GM23248 (cell line): Measurements from ENCODE around the gene CTNNA2. TPM values are rescaled to one million over a fixed set of nuclear protein-coding genes. Genes with fewer than 3 reads are reported as not detected.

ENCODE experiments used
- DNase-seq: peaks from one replicate; pipeline ENCODE4 v3.0.0-alpha.2; 2015
- H2AFZ ChIP-seq: fragments of 200-600 bp; sonication (generic); 2 replicates; pipeline ENCODE4 v1.6.1; 2016; ENCODE audit warnings: antibody characterized with exemption
- H3F3A ChIP-seq: fragments of 200-600 bp; sonication (generic); 2 replicates; pipeline ENCODE4 v1.6.1; 2016; ENCODE audit warnings: mild to moderate bottlenecking, antibody characterized with exemption, mixed run types; ENCODE audit not compliant: insufficient read depth
- H3K27ac ChIP-seq: fragments of 200-600 bp; sonication (generic); 2 replicates; pipeline ENCODE4 v1.5.1; 2016; ENCODE audit warnings: mild to moderate bottlenecking
- H3K27me3 ChIP-seq: fragments of 200-600 bp; sonication (generic); replicated peaks from 2 replicates; pipeline ENCODE4 v1.6.1; 2016; ENCODE audit warnings: mild to moderate bottlenecking; ENCODE audit not compliant: insufficient read depth
- H3K36me3 ChIP-seq: fragments of 200-600 bp; sonication (generic); 2 replicates; pipeline ENCODE4 v1.6.1; 2016; ENCODE audit warnings: low read depth, mild to moderate bottlenecking
- H3K4me1 ChIP-seq: fragments of 200-600 bp; sonication (generic); 2 replicates; pipeline ENCODE4 v1.6.1; 2016; ENCODE audit warnings: mild to moderate bottlenecking; ENCODE audit not compliant: insufficient read depth
- H3K4me2 ChIP-seq: fragments of 200-600 bp; sonication (generic); one replicate; pipeline ENCODE4 v1.6.1; 2016; ENCODE audit warnings: mild to moderate bottlenecking; ENCODE audit not compliant: unreplicated experiment
- H3K4me3 ChIP-seq: fragments of 200-600 bp; sonication (generic); 2 replicates; pipeline ENCODE4 v1.5.1; 2016; ENCODE audit warnings: mild to moderate bottlenecking
- H3K79me2 ChIP-seq: fragments of 200-600 bp; sonication (generic); 2 replicates; pipeline ENCODE4 v1.6.1; 2016; ENCODE audit warnings: mild to moderate bottlenecking; ENCODE audit not compliant: insufficient read depth
- H3K9ac ChIP-seq: fragments of 200-600 bp; sonication (generic); 2 replicates; pipeline ENCODE4 v1.6.1; 2016; ENCODE audit warnings: mild to moderate bottlenecking
- H3K9me2 ChIP-seq: fragments of 200-600 bp; sonication (generic); 2 replicates; pipeline ENCODE4 v1.6.1; 2016; ENCODE audit warnings: mixed run types, mild to moderate bottlenecking, moderate library complexity; ENCODE audit not compliant: insufficient read depth
- H3K9me3 ChIP-seq: fragments of 200-600 bp; sonication (generic); one replicate; pipeline ENCODE4 v1.6.1; 2017; ENCODE audit warnings: low read depth
- H4K20me1 ChIP-seq: fragments of 200-600 bp; sonication (generic); 2 replicates; pipeline ENCODE4 v1.6.0; 2016; ENCODE audit not compliant: insufficient read depth
- EZH2 ChIP-seq: fragments of 200-600 bp; sonication (generic); IDR thresholded peaks from 2 replicates; pipeline ENCODE4 v1.6.1; 2018; ENCODE audit warnings: antibody characterized with exemption, mild to moderate bottlenecking; ENCODE audit not compliant: insufficient read depth, poor library complexity, severe bottlenecking
- EZH2phosphoT487 ChIP-seq: fragments of 200-600 bp; sonication (generic); IDR thresholded peaks from 2 replicates; pipeline ENCODE4 v1.6.1; 2018; ENCODE audit warnings: antibody characterized with exemption, moderate library complexity, mild to moderate bottlenecking, low read depth; ENCODE audit not compliant: insufficient read depth
- WGBS, 2 experiments: methylation state at CpG; one replicate each; pipeline ENCODE4 v1.1.6; 2015 to 2017; ENCODE audit warnings: low lambda C conversion rate in 2 of 2, low coverage in 1 of 2; ENCODE audit errors: missing lambda C conversion rate in 2 of 2; 5-methylcytosine and 5-hydroxymethylcytosine counted together
- in situ Hi-C: fragments of 300-500 bp; cut with MboI; formaldehyde crosslinking; loops from 2 replicates; pipeline ENCODE4 v1.15.0; 2020
- polyA plus RNA-seq: library from polyadenylated mRNA; unstranded; fragments of >200 nt; fragmentation: Nextera tagmentation; extraction: Ambion mirVana; gene quantifications from 2 replicates; pipeline ENCODE4 v1.2.1, GENCODE V29; 2016
- total RNA-seq: library from RNA; depleted of rRNA; stranded (reverse); fragments of >200 nt; shearing (Covaris generic); gene quantifications from 2 replicates; pipeline ENCODE4 v1.2.3, GENCODE V29; 2014

The CTNNA2 gene
- total and polyA plus RNA-seq, 2 experiments from 2014 or later = not detected

- H3K36me3 ChIP-seq = no peaks in the 10 kb centered on the region
- no peak overlapping the region for H3K4me2 ChIP-seq
- TF ChIP-seq EZH2phosphoT487 (no peak), EZH2 (no peak)
- H3K79me2 ChIP-seq = no peaks in the 10 kb centered on the region
- 23 to 26% methylated on average over 3 of the region's 3 CpGs for WGBS, 2 experiments
- H4K20me1 ChIP-seq = no peaks in the 10 kb centered on the region
- peaks cover 5% of the 10 kb centered on the region for H3F3A ChIP-seq
- in situ Hi-C loops = no loop called here
- H3K9me2 ChIP-seq = no peaks in the 10 kb centered on the region
- H3K4me1 ChIP-seq = peaks cover 23% of the 10 kb centered on the region
- H2AFZ ChIP-seq = no peak overlapping the region
- no peak overlapping the region for H3K4me3 ChIP-seq
- DNase-seq = peak; percentile 48
- H3K27ac ChIP-seq = peak overlapping the region; percentile 68; the same call in 1 of the 2 replicates
- no peaks in the 10 kb centered on the region for H3K9me3 ChIP-seq
- no peak overlapping the region for H3K9ac ChIP-seq
- H3K27me3 ChIP-seq = no peaks in the 10 kb centered on the region
Observed at GRCh38 chr2:79721966-79722365, 209.1 kb downstream of the CTNNA2 start.

GRCh38 chr2:79723830-79724229 is 211.0 kb downstream of the CTNNA2 start:
- no peaks in the 10 kb centered on the region for H3K27me3 ChIP-seq
- H2AFZ ChIP-seq = peak overlapping the region; percentile 45; the same call in 1 of the 2 replicates
- 0 out of 2 replicates have a peak overlapping the region, but pooled peaks have one; percentile 17 for H3K9ac ChIP-seq
- H3K4me2 ChIP-seq = no peak overlapping the region
- no peak for TF ChIP-seq EZH2phosphoT487
- TF ChIP-seq EZH2 = no peak
- H3K9me2 ChIP-seq = no peaks in the 10 kb centered on the region
- H3K9me3 ChIP-seq = no peaks in the 10 kb centered on the region
- 5 to 6% methylated on average over 2 of the region's 2 CpGs for WGBS, 2 experiments
- H3K27ac ChIP-seq = peak overlapping the region; percentile 81
- H4K20me1 ChIP-seq = no peaks in the 10 kb centered on the region
- peaks cover 5% of the 10 kb centered on the region for H3F3A ChIP-seq
- H3K4me3 ChIP-seq = no peak overlapping the region
- peak; percentile 90 for DNase-seq
- peaks cover 16% of the 10 kb centered on the region for H3K4me1 ChIP-seq
- H3K79me2 ChIP-seq = no peaks in the 10 kb centered on the region
- H3K36me3 ChIP-seq = no peaks in the 10 kb centered on the region
- in situ Hi-C loops = no loop called here

GRCh38 chr2:79729532-79729931 is 216.7 kb downstream of the CTNNA2 start:
- no peak for TF ChIP-seq EZH2
- H3K27me3 ChIP-seq = no peaks in the 10 kb centered on the region
- H3K9me3 ChIP-seq = no peaks in the 10 kb centered on the region
- 0 to 3% methylated on average over 1 of the region's 1 CpG for WGBS, 2 experiments
- H3K27ac ChIP-seq = no peak overlapping the region
- H3K9me2 ChIP-seq = no peaks in the 10 kb centered on the region
- H3K79me2 ChIP-seq = no peaks in the 10 kb centered on the region
- H3K9ac ChIP-seq = no peak overlapping the region
- no peak for DNase-seq
- no peaks in the 10 kb centered on the region for H3K36me3 ChIP-seq
- in situ Hi-C loops = no loop called here
- H2AFZ ChIP-seq = no peak overlapping the region
- H3K4me2 ChIP-seq = no peak overlapping the region
- H3K4me1 ChIP-seq = no peaks in the 10 kb centered on the region
- H3K4me3 ChIP-seq = no peak overlapping the region
- H3F3A ChIP-seq = no peaks in the 10 kb centered on the region
- H4K20me1 ChIP-seq = no peaks in the 10 kb centered on the region

GRCh38 chr2:79734518-79734917 is 221.7 kb downstream of the CTNNA2 start:
- Histone ChIP-seq H3K4me2 (no peak overlapping the region), H2AFZ (no peak overlapping the region), H3K9me3 (no peaks in the 10 kb centered on the region), H3K79me2 (no peaks in the 10 kb centered on the region), H3K9ac (no peak overlapping the region), H4K20me1 (no peaks in the 10 kb centered on the region), H3F3A (no peaks in the 10 kb centered on the region), H3K27me3 (no peaks in the 10 kb centered on the region), H3K9me2 (no peaks in the 10 kb centered on the region), H3K4me3 (no peak overlapping the region), H3K4me1 (no peaks in the 10 kb centered on the region), H3K36me3 (no peaks in the 10 kb centered on the region), H3K27ac (no peak overlapping the region)
- TF ChIP-seq EZH2 = no peak
- no peak for TF ChIP-seq EZH2phosphoT487
- no peak for DNase-seq
- in situ Hi-C loops = no loop called here
- WGBS, 2 experiments = 0 to 4% methylated on average over 1 of the region's 1 CpG
